Keratinocyte (primary cell): ENCODE measurements around the gene CSTB.

Experiments used
- CTCF ChIP-seq, 3 experiments: IDR thresholded peaks in 1 of 3; conservative IDR thresholded peaks in 1 of 3; optimal IDR thresholded peaks in 1 of 3; 2 replicates in 2 of 3; 3 replicates in 1 of 3; pipeline versions ENCODE3 to v1.5.1; 2011; ENCODE audit warnings: low read length in 3 of 3, mild to moderate bottlenecking in 3 of 3, moderate library complexity in 2 of 3, control low read depth in 1 of 3, inconsistent platforms in 1 of 3; ENCODE audit not compliant: insufficient read depth in 2 of 3; ENCODE audit errors: extremely low read depth in 1 of 3
- EZH2 ChIP-seq: IDR thresholded peaks from one replicate; pipeline ENCODE4 v1.6.1; 2012; ENCODE audit warnings: inconsistent platforms, mild to moderate bottlenecking, low read length, moderate library complexity

DNA sequence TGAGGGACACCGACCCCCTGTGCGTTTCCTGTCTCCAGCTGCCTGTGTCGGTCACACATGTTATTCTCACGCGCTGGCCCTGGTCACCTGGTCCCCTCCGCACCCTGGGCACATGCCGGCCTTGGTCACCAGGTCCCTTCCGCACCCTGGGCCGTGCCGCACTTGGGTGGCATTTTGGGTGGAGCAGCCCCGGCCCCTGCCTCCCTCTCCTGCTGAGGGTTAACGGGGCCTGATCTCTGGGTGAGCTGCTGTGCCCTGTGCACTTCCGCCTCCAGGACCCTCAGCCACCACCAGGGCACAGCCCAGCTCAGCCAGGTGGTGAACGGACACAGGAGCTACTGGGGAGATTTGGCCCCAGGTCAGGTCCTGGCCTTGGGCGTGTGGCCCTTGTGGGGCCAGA lies 39.9 kb upstream of the CSTB start:
- TF ChIP-seq CTCF (optimal IDR thresholded peaks at IDR 0.05 in 1 of 3, IDR thresholded peaks at IDR 0.05 in 1 of 3, conservative IDR thresholded peaks at IDR 0.05 in 1 of 3; ENCODE audit: extremely low read depth in 1 of 3, insufficient read depth in 2 of 3, low read length in 3 of 3) (no peak), EZH2 (no peak)
